Eye (tissue), 1 donor: ENCODE results near the gene DDX10.
"Not testable (repeated sequence)": the region's sequence is repeated elsewhere in the genome, so short reads cannot be mapped to it uniquely, and the experiment has no call there.

Experiments
- DNase-seq: peaks from one replicate; pipeline ENCODE4 v3.0.0-alpha.2; 2015

DDX10 gene

GRCh38 chr11:108724974-108725689, 60.3 kb downstream of the DDX10 start:
- no peak for DNase-seq

- no peak for DNase-seq
Measured at GRCh38 chr11:108726077-108726800, 61.4 kb downstream of the DDX10 start.

- DNase-seq: no peak
Measured at GRCh38 chr11:108727665-108728064, 62.8 kb downstream of the DDX10 start.

- no peak for DNase-seq
Measured at GRCh38 chr11:108729227-108729871, 64.5 kb downstream of the DDX10 start.

- no peak for DNase-seq
Measured at GRCh38 chr11:108732395-108732794, 67.5 kb downstream of the DDX10 start.

GRCh38 chr11:108733479-108734116, 68.7 kb downstream of the DDX10 start:
- DNase-seq: no peak

- DNase-seq: no peak
Measured at GRCh38 chr11:108734283-108734682, 69.4 kb downstream of the DDX10 start.

GRCh38 chr11:108734956-108735559, 70.2 kb downstream of the DDX10 start:
- peak; percentile 28 for DNase-seq

- not testable (repeated sequence) for DNase-seq
Measured at GRCh38 chr11:108740132-108740531, 75.3 kb downstream of the DDX10 start.

GRCh38 chr11:108743851-108744250, 79.0 kb downstream of the DDX10 start:
- no peak for DNase-seq

- DNase-seq: no peak
Measured at GRCh38 chr11:108748968-108749367, 84.1 kb downstream of the DDX10 start.

- no peak for DNase-seq
Measured at GRCh38 chr11:108751444-108751843, 86.6 kb downstream of the DDX10 start.

- no peak for DNase-seq
Measured at GRCh38 chr11:108752297-108752751, 87.5 kb downstream of the DDX10 start.

- peak; percentile 26 for DNase-seq
Measured at GRCh38 chr11:108754901-108755625, 90.2 kb downstream of the DDX10 start.

- no peak for DNase-seq
Measured at GRCh38 chr11:108757630-108758029, 92.8 kb downstream of the DDX10 start.

GRCh38 chr11:108758458-108758857, 93.6 kb downstream of the DDX10 start:
- no peak for DNase-seq

- no peak for DNase-seq
Measured at GRCh38 chr11:108766596-108767173, 101.8 kb downstream of the DDX10 start.

- no peak for DNase-seq
Measured at GRCh38 chr11:108768370-108768769, 103.5 kb downstream of the DDX10 start.

GRCh38 chr11:108768964-108769363, 104.1 kb downstream of the DDX10 start:
- no peak for DNase-seq

GRCh38 chr11:108774037-108774730, 109.3 kb downstream of the DDX10 start:
- no peak for DNase-seq

GRCh38 chr11:108775324-108775723, 110.5 kb downstream of the DDX10 start:
- DNase-seq: no peak
